ENCODE data around the gene NCAPD3. TPM values are rescaled to one million over a fixed set of nuclear protein-coding genes. Genes with fewer than 3 reads are reported as not detected.

NCAPD3 gene
- total RNA-seq, 1 donor: 9.4 TPM

DNA sequence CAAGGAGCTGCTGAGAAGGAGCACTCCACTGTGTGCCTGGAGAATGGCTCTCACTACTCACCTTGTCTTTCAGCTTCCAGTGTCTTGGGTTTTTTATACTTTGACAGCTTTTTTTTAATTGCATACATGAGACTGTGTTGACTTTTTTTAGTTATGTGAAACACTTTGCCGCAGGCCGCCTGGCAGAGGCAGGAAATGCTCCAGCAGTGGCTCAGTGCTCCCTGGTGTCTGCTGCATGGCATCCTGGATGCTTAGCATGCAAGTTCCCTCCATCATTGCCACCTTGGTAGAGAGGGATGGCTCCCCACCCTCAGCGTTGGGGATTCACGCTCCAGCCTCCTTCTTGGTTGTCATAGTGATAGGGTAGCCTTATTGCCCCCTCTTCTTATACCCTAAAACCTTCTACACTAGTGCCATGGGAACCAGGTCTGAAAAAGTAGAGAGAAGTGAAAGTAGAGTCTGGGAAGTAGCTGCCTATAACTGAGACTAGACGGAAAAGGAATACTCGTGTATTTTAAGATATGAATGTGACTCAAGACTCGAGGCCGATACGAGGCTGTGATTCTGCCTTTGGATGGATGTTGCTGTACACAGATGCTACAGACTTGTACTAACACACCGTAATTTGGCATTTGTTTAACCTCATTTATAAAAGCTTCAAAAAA lies 72.6 kb downstream of the NCAPD3 start:
- H3K79me2 ChIP-seq (ENCODE audit: insufficient read depth, low read length): no peaks in the 10 kb centered on the region
- H3K27ac ChIP-seq (ENCODE audit: low read depth, low read length): no peak overlapping the region
- no peaks in the 10 kb centered on the region for H3K4me1 ChIP-seq (ENCODE audit: insufficient read depth, low read length)
- no peaks in the 10 kb centered on the region for H3K27me3 ChIP-seq (ENCODE audit: insufficient read depth, low read length)
- no peak overlapping the region for H2AFZ ChIP-seq (ENCODE audit: low read length)
- H3K4me3 ChIP-seq (ENCODE audit: insufficient read depth, low read length): no peak overlapping the region
- TF ChIP-seq, protein P1, sequence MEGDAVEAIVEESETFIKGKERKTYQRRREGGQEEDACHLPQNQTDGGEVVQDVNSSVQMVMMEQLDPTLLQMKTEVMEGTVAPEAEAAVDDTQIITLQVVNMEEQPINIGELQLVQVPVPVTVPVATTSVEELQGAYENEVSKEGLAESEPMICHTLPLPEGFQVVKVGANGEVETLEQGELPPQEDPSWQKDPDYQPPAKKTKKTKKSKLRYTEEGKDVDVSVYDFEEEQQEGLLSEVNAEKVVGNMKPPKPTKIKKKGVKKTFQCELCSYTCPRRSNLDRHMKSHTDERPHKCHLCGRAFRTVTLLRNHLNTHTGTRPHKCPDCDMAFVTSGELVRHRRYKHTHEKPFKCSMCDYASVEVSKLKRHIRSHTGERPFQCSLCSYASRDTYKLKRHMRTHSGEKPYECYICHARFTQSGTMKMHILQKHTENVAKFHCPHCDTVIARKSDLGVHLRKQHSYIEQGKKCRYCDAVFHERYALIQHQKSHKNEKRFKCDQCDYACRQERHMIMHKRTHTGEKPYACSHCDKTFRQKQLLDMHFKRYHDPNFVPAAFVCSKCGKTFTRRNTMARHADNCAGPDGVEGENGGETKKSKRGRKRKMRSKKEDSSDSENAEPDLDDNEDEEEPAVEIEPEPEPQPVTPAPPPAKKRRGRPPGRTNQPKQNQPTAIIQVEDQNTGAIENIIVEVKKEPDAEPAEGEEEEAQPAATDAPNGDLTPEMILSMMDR (IDR thresholded peaks at IDR 0.05; ENCODE audit: extremely low read depth, low read depth, low read length): no peak
- H3K9me3 ChIP-seq (ENCODE audit: low read depth, low read length): no peaks in the 10 kb centered on the region
- H3K4me2 ChIP-seq (ENCODE audit: insufficient read depth, low read length): no peak overlapping the region
- H3K36me3 ChIP-seq (ENCODE audit: insufficient read depth, low read length): peaks cover 34% of the 10 kb centered on the region
- DNase-seq (ENCODE audit: insufficient read length, low spot score, missing footprints): no peak
- no peaks in the 10 kb centered on the region for H4K20me1 ChIP-seq (ENCODE audit: insufficient read depth, low read length)

DNA sequence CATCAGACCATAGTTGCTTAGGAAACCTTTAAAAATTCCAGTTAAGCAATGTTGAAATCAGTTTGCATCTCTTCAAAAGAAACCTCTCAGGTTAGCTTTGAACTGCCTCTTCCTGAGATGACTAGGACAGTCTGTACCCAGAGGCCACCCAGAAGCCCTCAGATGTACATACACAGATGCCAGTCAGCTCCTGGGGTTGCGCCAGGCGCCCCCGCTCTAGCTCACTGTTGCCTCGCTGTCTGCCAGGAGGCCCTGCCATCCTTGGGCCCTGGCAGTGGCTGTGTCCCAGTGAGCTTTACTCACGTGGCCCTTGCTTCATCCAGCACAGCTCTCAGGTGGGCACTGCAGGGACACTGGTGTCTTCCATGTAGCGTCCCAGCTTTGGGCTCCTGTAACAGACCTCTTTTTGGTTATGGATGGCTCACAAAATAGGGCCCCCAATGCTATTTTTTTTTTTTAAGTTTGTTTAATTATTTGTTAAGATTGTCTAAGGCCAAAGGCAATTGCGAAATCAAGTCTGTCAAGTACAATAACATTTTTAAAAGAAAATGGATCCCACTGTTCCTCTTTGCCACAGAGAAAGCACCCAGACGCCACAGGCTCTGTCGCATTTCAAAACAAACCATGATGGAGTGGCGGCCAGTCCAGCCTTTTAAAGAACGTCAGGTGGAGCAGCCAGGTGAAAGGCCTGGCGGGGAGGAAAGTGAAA lies 73.4 kb downstream of the NCAPD3 start:
- H3K4me3 ChIP-seq (ENCODE audit: insufficient read depth, low read length): no peak overlapping the region
- H3K27ac ChIP-seq (ENCODE audit: low read depth, low read length): no peak overlapping the region

DNA sequence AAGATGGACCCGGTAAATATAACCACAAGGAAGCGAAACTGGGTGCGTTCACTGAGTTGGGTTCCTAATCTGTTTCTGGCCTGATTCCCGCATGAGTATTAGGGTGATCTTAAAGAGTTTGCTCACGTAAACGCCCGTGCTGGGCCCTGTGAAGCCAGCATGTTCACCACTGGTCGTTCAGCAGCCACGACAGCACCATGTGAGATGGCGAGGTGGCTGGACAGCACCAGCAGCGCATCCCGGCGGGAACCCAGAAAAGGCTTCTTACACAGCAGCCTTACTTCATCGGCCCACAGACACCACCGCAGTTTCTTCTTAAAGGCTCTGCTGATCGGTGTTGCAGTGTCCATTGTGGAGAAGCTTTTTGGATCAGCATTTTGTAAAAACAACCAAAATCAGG lies 74.4 kb downstream of the NCAPD3 start:
- Histone ChIP-seq H3K27ac (ENCODE audit: low read depth, low read length) (no peak overlapping the region), H3K9me3 (ENCODE audit: low read depth, low read length) (no peaks in the 10 kb centered on the region), H3K4me2 (ENCODE audit: insufficient read depth, low read length) (no peak overlapping the region), H3K4me3 (ENCODE audit: insufficient read depth, low read length) (no peak overlapping the region), H3K79me2 (ENCODE audit: insufficient read depth, low read length) (no peaks in the 10 kb centered on the region), H3K36me3 (ENCODE audit: insufficient read depth, low read length) (peaks cover 32% of the 10 kb centered on the region), H3K27me3 (ENCODE audit: insufficient read depth, low read length) (no peaks in the 10 kb centered on the region), H2AFZ (ENCODE audit: low read length) (no peak overlapping the region), H3K4me1 (ENCODE audit: insufficient read depth, low read length) (no peaks in the 10 kb centered on the region), H4K20me1 (ENCODE audit: insufficient read depth, low read length) (no peaks in the 10 kb centered on the region)
- no peak for DNase-seq (ENCODE audit: insufficient read length, low spot score, missing footprints)
- TF ChIP-seq, protein P1 (IDR thresholded peaks at IDR 0.05; ENCODE audit: extremely low read depth, low read depth, low read length): no peak

More for the DNA sequence above, 73.4 kb downstream of the NCAPD3 start:
- Histone ChIP-seq H3K36me3 (ENCODE audit: insufficient read depth, low read length) (peaks cover 32% of the 10 kb centered on the region), H3K79me2 (ENCODE audit: insufficient read depth, low read length) (no peaks in the 10 kb centered on the region), H3K4me2 (ENCODE audit: insufficient read depth, low read length) (no peak overlapping the region), H4K20me1 (ENCODE audit: insufficient read depth, low read length) (no peaks in the 10 kb centered on the region), H3K4me1 (ENCODE audit: insufficient read depth, low read length) (no peaks in the 10 kb centered on the region), H2AFZ (ENCODE audit: low read length) (no peak overlapping the region), H3K27me3 (ENCODE audit: insufficient read depth, low read length) (no peaks in the 10 kb centered on the region), H3K9me3 (ENCODE audit: low read depth, low read length) (no peaks in the 10 kb centered on the region)
- DNase-seq (ENCODE audit: insufficient read length, low spot score, missing footprints): no peak
- TF ChIP-seq, protein P1 (IDR thresholded peaks at IDR 0.05; ENCODE audit: extremely low read depth, low read depth, low read length): no peak

DNA sequence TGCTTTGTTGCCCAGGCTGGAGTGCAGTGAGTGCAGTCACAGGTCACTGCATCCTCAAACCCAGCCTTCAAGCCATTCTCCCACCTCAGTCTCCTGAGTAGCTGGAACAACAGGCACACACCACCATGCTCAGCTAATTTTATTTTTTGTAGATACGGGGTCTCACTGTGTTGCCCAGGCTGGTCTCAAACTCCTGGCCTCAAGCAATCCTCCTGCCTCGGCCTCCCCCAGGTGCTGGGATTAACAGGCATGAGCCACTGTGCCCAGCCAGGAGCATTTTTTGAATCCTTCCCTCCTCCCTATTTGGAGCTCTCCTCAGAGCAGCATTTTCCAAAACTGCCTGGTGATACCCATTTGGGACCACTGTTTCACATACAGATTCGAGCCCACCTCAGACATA lies 77.2 kb downstream of the NCAPD3 start:
- TF ChIP-seq, protein P1 (IDR thresholded peaks at IDR 0.05; ENCODE audit: extremely low read depth, low read depth, low read length): no peak

More for the DNA sequence above, 77.2 kb downstream of the NCAPD3 start:
- Histone ChIP-seq H3K9me3 (ENCODE audit: low read depth, low read length) (no peaks in the 10 kb centered on the region), H3K4me1 (ENCODE audit: insufficient read depth, low read length) (peaks cover 8% of the 10 kb centered on the region), H3K27ac (ENCODE audit: low read depth, low read length) (no peak overlapping the region), H3K4me2 (ENCODE audit: insufficient read depth, low read length) (no peak overlapping the region), H2AFZ (ENCODE audit: low read length) (no peak overlapping the region), H3K79me2 (ENCODE audit: insufficient read depth, low read length) (no peaks in the 10 kb centered on the region), H4K20me1 (ENCODE audit: insufficient read depth, low read length) (no peaks in the 10 kb centered on the region), H3K4me3 (ENCODE audit: insufficient read depth, low read length) (no peak overlapping the region), H3K27me3 (ENCODE audit: insufficient read depth, low read length) (no peaks in the 10 kb centered on the region), H3K36me3 (ENCODE audit: insufficient read depth, low read length) (peaks cover 16% of the 10 kb centered on the region)
- DNase-seq (ENCODE audit: insufficient read length, low spot score, missing footprints): no peak
